Measurements from ENCODE around the gene ADARB2. TPM values are rescaled to one million over a fixed set of nuclear protein-coding genes. Genes with fewer than 3 reads are reported as not detected.
A peak's percentile ranks its signal among the peaks of the same experiment; 100 is the strongest.

The ADARB2 gene
- total RNA-seq, 1 experiment from 2014 or later: not detected

GRCh38 chr10:1287487-1287886 lies 449.8 kb downstream of the ADARB2 start:
- in situ Hi-C loops (cut with HindIII; ENCODE audit: low pct_unique_long_range_greater_than_20kb, low sequenced_read_pairs): no loop called here
- no peak for DNase-seq (ENCODE audit: low read depth)

GRCh38 chr10:1284076-1284475 lies 453.2 kb downstream of the ADARB2 start:
- in situ Hi-C loops (cut with HindIII; ENCODE audit: low pct_unique_long_range_greater_than_20kb, low sequenced_read_pairs): no loop called here
- no peak for DNase-seq (ENCODE audit: low read depth)

GRCh38 chr10:1281405-1281782 lies 455.9 kb downstream of the ADARB2 start:
- no peak for DNase-seq (ENCODE audit: low read depth)
- in situ Hi-C loops (cut with HindIII; ENCODE audit: low pct_unique_long_range_greater_than_20kb, low sequenced_read_pairs): no loop called here

GRCh38 chr10:1280466-1281404 lies 456.6 kb downstream of the ADARB2 start:
- DNase-seq (ENCODE audit: low read depth): no peak
- in situ Hi-C loops (cut with HindIII; ENCODE audit: low pct_unique_long_range_greater_than_20kb, low sequenced_read_pairs): no loop called here

- in situ Hi-C loops (cut with HindIII; ENCODE audit: low pct_unique_long_range_greater_than_20kb, low sequenced_read_pairs): no loop called here
- DNase-seq (ENCODE audit: low read depth): no peak
Measured at GRCh38 chr10:1278306-1278705, 459.0 kb downstream of the ADARB2 start.

GRCh38 chr10:1274701-1275544 lies 462.4 kb downstream of the ADARB2 start:
- no peak for DNase-seq (ENCODE audit: low read depth)
- in situ Hi-C loops (cut with HindIII; ENCODE audit: low pct_unique_long_range_greater_than_20kb, low sequenced_read_pairs): no loop called here

- in situ Hi-C loops (cut with HindIII; ENCODE audit: low pct_unique_long_range_greater_than_20kb, low sequenced_read_pairs): no loop called here
- peak; percentile 9 for DNase-seq (ENCODE audit: low read depth)
Measured at GRCh38 chr10:1274111-1274661, 463.1 kb downstream of the ADARB2 start.

- in situ Hi-C loops (cut with HindIII; ENCODE audit: low pct_unique_long_range_greater_than_20kb, low sequenced_read_pairs): no loop called here
- no peak for DNase-seq (ENCODE audit: low read depth)
Measured at GRCh38 chr10:1273372-1274105, 463.8 kb downstream of the ADARB2 start.

GRCh38 chr10:1272777-1273161 lies 464.6 kb downstream of the ADARB2 start:
- in situ Hi-C loops (cut with HindIII; ENCODE audit: low pct_unique_long_range_greater_than_20kb, low sequenced_read_pairs): no loop called here
- no peak for DNase-seq (ENCODE audit: low read depth)

- in situ Hi-C loops (cut with HindIII; ENCODE audit: low pct_unique_long_range_greater_than_20kb, low sequenced_read_pairs): no loop called here
- DNase-seq (ENCODE audit: low read depth): no peak
Measured at GRCh38 chr10:1272079-1272776, 465.1 kb downstream of the ADARB2 start.

GRCh38 chr10:1270906-1271305 lies 466.4 kb downstream of the ADARB2 start:
- in situ Hi-C loops (cut with HindIII; ENCODE audit: low pct_unique_long_range_greater_than_20kb, low sequenced_read_pairs): no loop called here

GRCh38 chr10:1270490-1270889 lies 466.8 kb downstream of the ADARB2 start:
- DNase-seq (ENCODE audit: low read depth): no peak
- in situ Hi-C loops (cut with HindIII; ENCODE audit: low pct_unique_long_range_greater_than_20kb, low sequenced_read_pairs): no loop called here

More at GRCh38 chr10:1270906-1271305, 466.4 kb downstream of the ADARB2 start:
- DNase-seq (ENCODE audit: low read depth): no peak

- in situ Hi-C loops (cut with HindIII; ENCODE audit: low pct_unique_long_range_greater_than_20kb, low sequenced_read_pairs): no loop called here
- no peak for DNase-seq (ENCODE audit: low read depth)
Measured at GRCh38 chr10:1268831-1269230, 468.5 kb downstream of the ADARB2 start.

- in situ Hi-C loops (cut with HindIII; ENCODE audit: low pct_unique_long_range_greater_than_20kb, low sequenced_read_pairs): no loop called here
- no peak for DNase-seq (ENCODE audit: low read depth)
Measured at GRCh38 chr10:1267568-1267967, 469.8 kb downstream of the ADARB2 start.

- in situ Hi-C loops (cut with HindIII; ENCODE audit: low pct_unique_long_range_greater_than_20kb, low sequenced_read_pairs): no loop called here
- no peak for DNase-seq (ENCODE audit: low read depth)
Measured at GRCh38 chr10:1267148-1267547, 470.2 kb downstream of the ADARB2 start.

GRCh38 chr10:1266033-1266802 lies 471.1 kb downstream of the ADARB2 start:
- in situ Hi-C loops (cut with HindIII; ENCODE audit: low pct_unique_long_range_greater_than_20kb, low sequenced_read_pairs): no loop called here
- no peak for DNase-seq (ENCODE audit: low read depth)

GRCh38 chr10:1264001-1264400 lies 473.3 kb downstream of the ADARB2 start:
- DNase-seq (ENCODE audit: low read depth): no peak
- in situ Hi-C loops (cut with HindIII; ENCODE audit: low pct_unique_long_range_greater_than_20kb, low sequenced_read_pairs): no loop called here
